DOHH2 (cell line): ENCODE data around the gene HRH4.

Experiments
- CTCF ChIP-seq: fragments of 200-600 bp; sonication (generic); IDR thresholded peaks from one replicate; pipeline ENCODE4 v1.5.1; 2014; ENCODE audit warnings: antibody characterized with exemption, mild to moderate bottlenecking, low read depth, low read length; ENCODE audit not compliant: poor library complexity, severe bottlenecking
- EZH2phosphoT487 ChIP-seq: fragments of 200-600 bp; sonication (generic); IDR thresholded peaks from 2 replicates; pipeline ENCODE4 v1.6.1; 2017; ENCODE audit warnings: borderline replicate concordance, mild to moderate bottlenecking, antibody characterized with exemption, low read length, moderate library complexity, mixed read lengths

GRCh38 chr18:24414349-24415003 lies 46.0 kb upstream of the HRH4 start:
- no peak for TF ChIP-seq CTCF
- no peak for TF ChIP-seq EZH2phosphoT487
